ENCODE data around the gene AMELX. TPM values are rescaled to one million over a fixed set of nuclear protein-coding genes. Genes with fewer than 3 reads are reported as not detected.

AMELX gene
- total RNA-seq, 1 donor from 2014 or later = not detected

DNA sequence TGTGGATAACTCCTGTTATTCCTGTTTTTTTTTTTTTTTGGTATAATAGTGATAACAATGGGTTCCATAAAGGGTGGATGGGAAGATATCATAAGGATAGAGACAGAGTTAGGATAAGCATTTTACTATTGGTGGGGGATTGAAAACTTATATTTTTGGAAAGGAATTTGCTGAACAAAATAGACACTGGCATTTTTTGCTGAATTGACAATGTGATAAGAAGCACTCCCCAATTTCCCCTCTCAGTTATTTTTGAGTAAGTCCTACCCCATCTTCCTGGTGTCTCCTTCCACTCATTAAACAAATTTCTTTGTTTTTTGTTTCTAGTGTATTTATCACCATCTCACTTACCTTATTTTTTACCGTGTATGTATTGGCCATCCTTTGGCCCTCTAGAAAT is 55.8 kb downstream of the AMELX start:
- TF ChIP-seq, protein P1, sequence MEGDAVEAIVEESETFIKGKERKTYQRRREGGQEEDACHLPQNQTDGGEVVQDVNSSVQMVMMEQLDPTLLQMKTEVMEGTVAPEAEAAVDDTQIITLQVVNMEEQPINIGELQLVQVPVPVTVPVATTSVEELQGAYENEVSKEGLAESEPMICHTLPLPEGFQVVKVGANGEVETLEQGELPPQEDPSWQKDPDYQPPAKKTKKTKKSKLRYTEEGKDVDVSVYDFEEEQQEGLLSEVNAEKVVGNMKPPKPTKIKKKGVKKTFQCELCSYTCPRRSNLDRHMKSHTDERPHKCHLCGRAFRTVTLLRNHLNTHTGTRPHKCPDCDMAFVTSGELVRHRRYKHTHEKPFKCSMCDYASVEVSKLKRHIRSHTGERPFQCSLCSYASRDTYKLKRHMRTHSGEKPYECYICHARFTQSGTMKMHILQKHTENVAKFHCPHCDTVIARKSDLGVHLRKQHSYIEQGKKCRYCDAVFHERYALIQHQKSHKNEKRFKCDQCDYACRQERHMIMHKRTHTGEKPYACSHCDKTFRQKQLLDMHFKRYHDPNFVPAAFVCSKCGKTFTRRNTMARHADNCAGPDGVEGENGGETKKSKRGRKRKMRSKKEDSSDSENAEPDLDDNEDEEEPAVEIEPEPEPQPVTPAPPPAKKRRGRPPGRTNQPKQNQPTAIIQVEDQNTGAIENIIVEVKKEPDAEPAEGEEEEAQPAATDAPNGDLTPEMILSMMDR (IDR thresholded peaks at IDR 0.05) = no peak
- Histone ChIP-seq H3K36me3 (no peaks in the 10 kb centered on the region), H3K4me1 (peaks cover 11% of the 10 kb centered on the region), H3K27ac (no peak overlapping the region), H3K4me3 (no peak overlapping the region), H3K9me3 (no peaks in the 10 kb centered on the region), H3K27me3 (ENCODE audit: low read depth) (no peaks in the 10 kb centered on the region)
- intact Hi-C loops (cut with DNase I) = no loop called here
- DNase-seq (no peak), ATAC-seq (no peak)

DNA sequence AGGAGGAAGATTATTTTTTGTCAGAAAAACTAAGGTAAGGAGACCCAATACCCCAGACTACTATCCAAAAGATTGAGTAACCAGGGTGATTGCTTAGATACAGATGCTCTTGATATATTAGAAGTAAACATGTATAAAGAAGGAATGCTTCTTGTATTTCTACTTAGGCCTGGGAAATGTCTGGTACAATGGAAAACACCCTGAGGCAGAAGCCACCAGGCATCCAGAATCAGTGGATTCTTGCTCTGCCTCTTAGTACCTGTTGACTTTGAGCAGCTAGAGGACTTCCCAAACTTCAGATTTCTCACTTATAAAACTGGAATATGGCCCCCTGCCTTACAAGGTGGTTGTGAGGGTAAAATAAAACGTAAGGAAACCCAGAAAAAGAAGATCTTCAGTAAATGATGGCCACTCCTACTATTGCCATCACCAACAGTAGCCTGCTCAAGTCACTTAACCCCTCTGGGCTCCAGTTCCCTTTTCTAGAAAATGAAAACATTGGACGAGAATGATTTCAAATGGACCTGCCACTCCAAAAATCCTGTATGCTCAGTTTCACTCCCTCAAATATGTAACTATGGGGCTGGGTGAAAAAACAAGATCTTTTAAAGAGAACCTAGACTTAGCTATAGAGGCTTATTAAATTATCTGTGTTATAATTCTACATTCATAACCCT is 56.6 kb downstream of the AMELX start:
- H3K9me3 ChIP-seq = no peaks in the 10 kb centered on the region
- H3K27ac ChIP-seq = peak overlapping the region; percentile 41
- intact Hi-C loops (cut with DNase I) = no loop called here
- H3K4me1 ChIP-seq = peaks cover 11% of the 10 kb centered on the region
- DNase-seq = no peak
- TF ChIP-seq, protein P1 (IDR thresholded peaks at IDR 0.05) = no peak
- no peak overlapping the region for H3K4me3 ChIP-seq
- ATAC-seq = no peak
- no peaks in the 10 kb centered on the region for H3K27me3 ChIP-seq (ENCODE audit: low read depth)
- no peaks in the 10 kb centered on the region for H3K36me3 ChIP-seq

Small RNAs within 50 kb of the gene (microRNA-seq; reads per million reads assigned to microRNA genes)
- 4.5 reads per million for gene MIR548AX (ENCODE audit: borderline number of aligned reads)

Other genes starting within 250 kb of the AMELX start
- 19.5 TPM for gene HCCS, start 182.1 kb upstream of the AMELX start, total RNA-seq

Data from lower lobe of right lung (tissue), 2 donors.